Inflammatory macrophage treated with lipopolysaccharide for 4 hours (primary cell): ENCODE measurements around the gene PROSER3.
"Not testable (repeated sequence)": the region's sequence is repeated elsewhere in the genome, so short reads cannot be mapped to it uniquely, and the experiment has no call there.

Experiments used
- DNase-seq: peaks from one replicate; pipeline ENCODE4 v3.0.0-alpha.2; 2020

The PROSER3 gene

DNA sequence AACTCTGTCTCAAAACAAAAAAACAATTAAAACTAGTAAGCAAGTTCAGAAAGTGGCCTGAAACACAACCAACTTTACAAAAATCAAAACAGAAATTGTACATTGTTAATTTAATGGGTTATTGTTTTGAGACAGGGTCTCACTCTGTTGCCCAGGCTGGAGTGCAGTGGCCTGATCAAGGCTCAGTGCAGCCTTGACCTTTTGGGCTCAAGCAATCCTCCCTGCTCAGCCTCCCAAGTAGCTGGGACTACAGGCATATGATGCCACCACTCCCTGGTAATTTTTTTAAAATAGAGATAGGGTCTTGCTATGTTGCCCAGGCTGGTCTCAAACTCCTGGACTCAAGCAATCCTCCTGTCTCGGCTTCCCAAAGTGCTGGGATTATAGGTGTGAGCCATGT is 37.6 kb downstream of the PROSER3 start:
- DNase-seq = not testable (repeated sequence)

DNA sequence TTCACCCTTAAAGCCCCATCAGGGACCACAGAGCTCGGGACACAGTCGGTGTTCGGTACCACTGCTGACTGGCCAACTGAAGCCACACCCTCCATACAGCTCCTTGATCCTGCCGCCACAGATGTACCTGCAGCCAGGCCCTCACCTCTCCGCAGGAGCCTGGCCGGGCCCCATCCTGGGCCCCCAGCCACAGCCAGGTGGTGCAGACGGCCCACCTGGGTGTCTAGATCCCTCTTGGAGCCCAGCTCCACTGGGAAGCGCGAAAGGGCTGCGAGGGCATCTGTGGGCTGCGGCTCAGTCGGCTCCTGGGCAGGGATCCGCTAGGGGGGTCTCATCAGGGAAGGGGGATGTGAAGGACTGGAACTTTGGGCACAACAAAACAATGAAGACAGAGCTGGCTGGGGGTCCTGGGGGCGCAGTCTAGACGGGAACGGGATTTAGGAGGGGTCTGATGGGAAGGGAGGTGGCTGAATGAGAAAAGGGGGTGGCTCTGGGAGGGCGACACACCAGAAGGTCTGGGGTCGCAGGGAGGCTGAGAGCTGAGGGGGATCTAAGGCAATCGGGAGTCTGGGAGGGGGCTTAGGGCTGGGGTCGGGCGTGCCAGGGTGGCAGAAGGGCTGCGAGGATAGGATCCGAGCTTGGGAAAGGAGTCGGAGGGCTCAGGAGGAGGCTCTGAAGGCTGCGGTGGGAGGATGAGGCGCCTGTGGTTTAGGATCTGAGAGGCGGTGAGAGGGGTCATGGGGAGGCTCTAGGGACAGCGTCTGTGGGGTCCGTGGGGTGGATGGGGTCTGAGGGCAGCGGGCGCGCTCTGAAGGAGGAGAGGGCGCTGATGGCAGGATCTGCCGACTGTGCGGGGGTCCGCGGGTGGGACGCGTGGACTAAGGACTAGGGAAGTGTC is 38.9 kb downstream of the PROSER3 start:
- no peak for DNase-seq

DNA sequence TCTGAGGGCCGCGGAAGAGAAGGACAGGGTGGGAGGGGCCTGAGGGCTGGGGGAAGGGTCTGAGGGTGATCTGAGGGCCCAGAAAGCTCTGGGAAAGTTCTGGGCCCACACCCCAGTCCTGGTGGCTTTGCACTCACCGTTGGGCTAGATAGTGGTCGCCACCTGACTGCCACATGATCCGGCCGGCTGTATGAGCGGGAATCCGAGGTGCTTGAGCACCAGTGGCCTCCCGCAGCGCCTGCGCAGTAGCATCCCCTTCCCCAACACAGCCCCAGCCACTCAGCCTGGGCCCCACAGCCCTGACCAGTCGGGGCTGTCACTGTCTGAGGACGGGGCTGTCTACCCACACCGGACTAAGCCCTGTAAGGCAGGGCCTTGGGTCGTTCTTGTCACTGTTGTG is 39.7 kb downstream of the PROSER3 start:
- DNase-seq = no peak

DNA sequence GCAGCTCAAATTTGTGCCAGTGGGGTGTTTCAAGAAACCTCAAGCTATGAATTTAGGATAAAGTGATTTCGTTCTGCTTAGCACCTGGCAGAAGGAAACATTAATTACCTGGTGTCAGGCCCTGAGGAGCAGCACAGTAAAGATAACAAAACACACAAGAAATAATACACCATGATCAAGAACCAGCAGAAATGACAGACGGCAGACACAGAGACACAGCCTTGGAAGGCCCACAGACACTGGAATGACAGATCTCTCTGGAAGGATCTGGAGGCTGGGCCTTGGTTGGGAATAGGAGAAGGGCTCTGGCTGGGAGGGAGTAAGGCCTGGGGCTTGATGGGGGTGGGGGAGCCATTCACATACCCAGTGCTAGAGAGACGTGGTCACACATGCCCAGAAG is 43.9 kb downstream of the PROSER3 start:
- no peak for DNase-seq

DNA sequence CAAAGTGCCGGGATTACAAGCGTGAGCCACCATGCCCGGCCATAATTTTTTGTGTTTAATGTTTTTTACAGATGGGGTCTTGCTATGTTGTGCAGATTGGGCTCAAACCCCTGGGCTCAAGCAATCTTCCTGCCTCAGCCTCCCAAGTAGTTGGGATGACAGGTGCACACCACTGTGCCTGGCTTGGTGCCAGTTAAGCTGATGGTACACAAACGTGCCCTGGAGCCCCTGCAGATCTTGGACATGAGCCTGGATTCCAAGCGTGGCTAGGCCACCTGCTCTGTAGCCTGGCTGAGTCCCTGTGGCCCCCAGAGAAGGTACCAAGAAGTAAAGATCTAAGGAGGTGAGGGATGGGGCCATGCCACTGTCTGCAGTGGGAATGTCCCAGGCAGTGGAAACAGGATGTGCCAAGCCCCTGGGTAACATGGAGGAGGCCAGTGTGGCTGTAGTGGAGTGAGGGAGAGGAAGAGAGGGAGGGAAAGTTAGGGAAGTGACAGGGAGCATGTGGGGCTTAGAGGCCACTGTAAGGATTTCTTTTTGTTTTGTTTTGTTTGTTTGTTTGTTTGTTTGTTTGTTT is 47.6 kb downstream of the PROSER3 start:
- no peak for DNase-seq

DNA sequence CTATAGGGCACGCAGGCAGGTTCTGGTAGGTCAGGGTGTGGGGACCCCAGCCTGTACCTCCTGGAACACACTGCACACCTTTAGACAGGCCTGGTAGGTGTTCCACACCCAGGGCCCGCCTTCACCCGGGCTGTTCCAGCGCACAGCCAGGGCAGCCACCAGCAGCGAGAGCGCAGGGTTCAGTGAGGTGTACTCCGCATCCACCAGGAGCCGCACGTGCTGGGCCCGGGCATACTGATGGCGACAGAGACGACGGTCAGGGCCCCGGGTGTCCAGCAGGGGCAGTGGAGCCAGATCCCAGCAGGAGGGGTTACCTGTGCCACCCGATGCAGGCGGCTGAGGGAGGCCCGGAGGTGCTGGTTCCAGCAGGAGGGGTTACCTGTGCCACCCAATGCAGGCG is 48.6 kb downstream of the PROSER3 start:
- DNase-seq = no peak

DNA sequence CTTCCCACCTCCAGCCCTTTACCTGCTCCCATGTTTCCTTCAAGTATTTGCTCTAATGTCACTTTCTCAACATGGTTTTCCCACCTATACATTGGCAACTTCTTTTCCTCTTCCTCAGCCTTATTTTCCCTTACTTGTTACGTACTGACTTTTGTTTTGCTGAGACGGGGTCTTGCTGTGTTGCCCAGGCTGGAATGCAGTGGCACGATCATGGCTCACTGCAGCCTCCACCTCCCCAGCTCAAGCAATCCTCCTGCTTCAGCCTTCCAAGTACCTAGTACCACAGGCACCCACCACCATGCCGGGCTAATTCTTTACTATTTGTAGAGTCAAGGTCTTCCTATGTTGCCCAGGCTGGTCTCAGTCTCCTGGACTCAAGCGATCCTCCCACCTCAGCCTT is 49.7 kb downstream of the PROSER3 start:
- no peak for DNase-seq

DNA sequence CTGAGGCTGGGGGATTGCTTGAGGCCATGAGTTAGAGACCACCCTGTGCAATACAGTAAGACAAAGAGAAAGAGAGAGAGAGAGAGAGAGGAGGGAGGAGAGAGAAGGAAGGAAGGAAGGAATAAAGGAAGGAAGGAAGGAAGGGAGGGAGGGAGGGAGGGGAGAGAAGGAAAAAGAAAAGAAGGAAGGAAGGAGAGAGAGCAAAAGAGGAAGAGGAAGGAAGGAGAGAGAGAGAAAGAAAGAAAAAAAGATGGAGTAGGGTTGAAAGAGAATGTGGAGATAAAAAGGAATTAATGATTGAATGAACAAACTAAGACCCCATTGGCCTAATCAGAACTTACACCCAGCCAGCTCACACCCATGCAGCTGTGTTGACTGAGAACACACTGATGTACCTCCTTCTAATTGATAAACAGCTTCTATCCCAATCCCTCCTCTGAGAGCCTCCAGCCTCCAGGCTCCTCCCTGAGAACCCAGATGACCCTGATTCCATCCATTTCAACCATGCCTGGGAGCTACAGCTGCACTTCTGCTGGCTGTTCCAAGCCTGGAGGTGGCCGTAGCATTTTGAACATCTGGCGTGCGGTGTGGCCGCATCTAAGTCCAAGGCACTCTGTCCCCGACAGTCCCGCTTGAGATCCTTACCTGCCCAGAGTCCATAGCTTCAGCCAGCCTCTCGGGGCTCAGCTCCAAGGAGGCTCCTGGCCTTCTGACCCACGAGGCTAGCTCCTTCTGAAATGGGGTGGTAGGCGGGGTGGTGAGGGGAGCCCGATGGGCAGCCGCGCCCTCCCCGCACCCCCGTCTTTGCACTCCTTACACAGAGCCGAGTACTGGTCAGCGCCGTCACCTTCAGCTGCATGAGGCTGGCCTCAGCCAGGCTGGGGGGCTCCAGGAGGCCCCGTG is 53.6 kb downstream of the PROSER3 start:
- no peak for DNase-seq

DNA sequence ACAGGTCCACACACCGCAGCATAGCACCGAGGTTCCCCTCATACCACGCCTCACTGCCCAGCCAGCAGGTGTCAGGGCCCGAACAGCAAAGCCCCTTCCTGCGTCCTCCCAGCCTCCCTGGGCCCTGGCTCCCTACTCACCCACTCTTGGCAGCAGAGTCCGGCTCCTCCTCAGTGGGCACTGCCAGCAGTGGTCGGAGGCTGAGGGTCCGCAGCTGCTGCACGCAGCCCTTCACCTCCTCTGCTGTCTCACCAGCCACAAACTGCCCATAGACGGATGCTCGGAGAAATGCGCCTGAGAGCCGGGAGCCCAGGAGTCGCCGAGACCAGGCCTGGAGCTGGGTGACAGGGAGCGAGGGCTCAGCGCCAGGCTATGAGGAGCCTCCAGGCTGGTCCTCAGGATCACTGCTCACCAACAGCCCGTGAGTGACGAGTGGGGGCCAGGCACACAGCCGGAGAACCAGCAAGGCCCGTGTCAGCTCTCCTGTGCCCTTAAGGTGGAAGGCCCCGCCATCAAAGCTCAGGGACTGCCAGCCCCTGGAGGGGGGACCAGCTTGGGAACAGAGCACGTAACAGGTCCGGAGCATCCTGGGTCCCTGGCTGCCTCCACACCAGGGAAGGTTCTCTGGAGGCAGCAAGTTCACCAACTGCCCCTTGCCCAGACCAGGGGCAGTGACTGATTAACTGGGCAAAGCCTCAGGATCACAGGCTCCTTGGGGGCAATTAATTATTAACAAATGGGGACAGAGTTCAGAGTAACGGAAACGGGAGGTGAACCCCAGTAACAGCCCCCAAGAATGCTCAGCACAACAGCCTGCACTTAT is 54.5 kb downstream of the PROSER3 start, which contains the start of gene PRODH2:
PRODH2 (minus strand) TSS at position 626 of the 823 bp plus-strand sequence; CDS start at position 586, 40 bp downstream.
- no peak for DNase-seq

DNA sequence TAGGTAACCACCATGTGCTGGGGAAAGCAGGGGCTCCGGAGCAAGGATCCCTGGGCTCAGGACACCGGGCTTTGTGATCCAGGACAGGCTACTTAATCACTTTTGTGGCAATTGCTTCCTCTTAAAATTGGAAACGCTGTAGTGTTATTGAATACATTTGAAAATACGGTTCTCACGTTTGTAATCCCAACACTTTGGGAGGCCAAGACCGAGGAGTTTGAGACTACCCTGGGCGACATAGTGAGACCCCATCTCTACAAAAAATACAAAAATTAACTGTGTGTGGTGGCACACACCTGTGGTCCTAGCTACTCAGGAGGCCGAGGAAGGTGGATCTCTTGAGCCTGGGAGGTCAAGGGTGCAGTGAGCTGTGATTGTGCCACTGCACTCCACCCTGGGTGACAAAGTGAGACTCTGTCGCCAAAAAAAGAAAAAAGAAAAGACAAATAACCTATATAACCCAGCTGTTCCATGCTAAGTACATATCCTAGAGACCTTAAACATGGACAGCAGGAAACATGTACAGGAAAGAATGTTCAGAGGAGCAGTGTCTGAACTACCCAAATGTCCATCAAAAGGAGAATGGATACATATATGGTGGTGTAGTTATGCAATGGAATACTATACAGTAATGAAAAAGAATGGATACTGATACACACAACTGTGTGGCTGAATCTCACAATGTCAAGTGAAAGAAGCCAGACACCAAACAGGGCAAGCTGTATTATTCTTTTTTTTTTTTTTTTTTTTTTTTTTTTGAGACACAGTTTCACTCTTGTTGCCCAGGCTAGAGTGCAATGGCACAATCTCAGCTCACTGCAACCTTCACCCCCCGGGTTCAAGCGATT is 55.3 kb downstream of the PROSER3 start:
- DNase-seq = no peak

DNA sequence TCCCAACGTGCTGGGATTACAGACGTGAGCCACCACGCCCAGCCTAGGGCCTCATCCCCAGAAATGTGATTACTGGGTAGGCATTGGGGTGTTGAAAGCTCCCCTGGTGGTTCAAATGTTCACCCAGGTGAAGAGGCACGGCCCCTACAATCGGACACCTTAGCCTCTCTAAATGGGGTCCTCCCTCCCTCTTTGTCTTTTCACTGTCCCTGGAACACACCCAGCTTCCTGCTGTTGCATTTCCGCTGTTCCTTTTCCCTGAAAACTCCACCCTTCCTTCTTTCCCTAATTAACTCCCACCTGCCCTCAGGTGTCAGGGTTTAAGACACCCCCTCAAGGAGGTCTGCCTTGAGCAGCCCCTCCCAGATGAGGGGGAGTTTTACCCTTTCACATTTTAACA is 58.3 kb downstream of the PROSER3 start:
- DNase-seq = no peak

DNA sequence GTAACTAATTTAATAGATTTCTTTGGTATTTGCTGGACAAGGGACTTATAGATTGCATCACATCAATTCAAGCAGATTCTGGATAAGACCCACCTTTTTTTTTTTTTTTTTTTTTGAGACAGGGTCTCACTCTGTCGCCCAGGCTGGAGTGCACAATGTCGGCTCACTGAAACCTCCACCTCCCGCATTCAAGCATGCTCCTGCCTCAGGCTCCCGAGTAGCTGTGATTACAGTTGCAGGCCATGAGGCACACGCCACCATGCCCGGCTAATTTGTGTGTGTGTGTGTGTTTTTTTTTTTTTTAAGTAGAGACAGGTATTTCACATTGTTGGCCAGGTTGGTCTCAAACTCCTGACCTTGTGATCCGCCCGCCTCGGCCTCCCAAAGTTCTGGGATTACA is 58.9 kb downstream of the PROSER3 start:
- DNase-seq = no peak

DNA sequence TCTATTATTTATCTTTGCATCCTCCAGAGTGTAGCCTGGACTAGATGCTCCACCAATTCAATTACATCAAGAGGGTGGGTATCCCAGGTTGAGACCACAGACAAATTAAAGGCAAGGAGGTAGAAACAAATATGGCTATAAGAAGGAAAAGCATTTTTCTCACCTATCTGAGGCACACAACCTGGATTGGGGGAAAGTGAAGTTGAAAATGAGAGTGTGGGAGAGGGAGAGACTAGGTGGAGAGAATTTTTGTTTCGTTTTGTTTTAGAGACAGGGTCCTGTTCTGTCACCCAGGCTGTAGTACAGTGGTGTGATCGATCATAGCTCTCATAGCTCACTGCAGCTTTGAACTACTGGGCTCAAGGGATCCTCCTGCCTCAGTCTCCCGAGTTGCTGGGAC is 60.5 kb downstream of the PROSER3 start:
- no peak for DNase-seq
